HepG2 (cell line): ENCODE measurements around the gene RPL26.

Experiments
- POLR2A ChIP-seq, 2 experiments: IDR thresholded peaks; 2 replicates each; pipeline ENCODE4 v1.6.1; 2011; ENCODE audit warnings: low read depth in 2 of 2, low read length in 2 of 2, mild to moderate bottlenecking in 1 of 2, moderate library complexity in 1 of 2; ENCODE audit not compliant: insufficient read depth in 1 of 2
- SIN3A ChIP-seq: IDR thresholded peaks from 2 replicates; pipeline ENCODE4 v1.6.1; 2011; ENCODE audit warnings: low read depth, mild to moderate bottlenecking, control low read depth, low read length, borderline replicate concordance
- SUZ12 ChIP-seq: fragments of 150-350 bp; IDR thresholded peaks from 2 replicates; pipeline ENCODE4 v1.6.1; 2014; ENCODE audit warnings: low read depth, low read length
- ZNF510 ChIP-seq: sonication (generic); formaldehyde crosslinking; IDR thresholded peaks from 2 replicates; pipeline ENCODE4 v1.4.0; 2020; ENCODE audit warnings: low read depth, mild to moderate bottlenecking, missing genetic modification reagents
- ZNF749 ChIP-seq: sonication (generic); formaldehyde crosslinking; IDR thresholded peaks from 2 replicates; pipeline ENCODE4 v1.8.0; 2022; ENCODE audit warnings: mild to moderate bottlenecking, missing genetic modification reagents, moderate library complexity, borderline replicate concordance
- ZNF761 ChIP-seq: sonication (generic); formaldehyde crosslinking; conservative IDR thresholded peaks from 2 replicates; pipeline ENCODE4 v1.4.0; 2020; ENCODE audit warnings: mild to moderate bottlenecking, missing genetic modification reagents

DNA sequence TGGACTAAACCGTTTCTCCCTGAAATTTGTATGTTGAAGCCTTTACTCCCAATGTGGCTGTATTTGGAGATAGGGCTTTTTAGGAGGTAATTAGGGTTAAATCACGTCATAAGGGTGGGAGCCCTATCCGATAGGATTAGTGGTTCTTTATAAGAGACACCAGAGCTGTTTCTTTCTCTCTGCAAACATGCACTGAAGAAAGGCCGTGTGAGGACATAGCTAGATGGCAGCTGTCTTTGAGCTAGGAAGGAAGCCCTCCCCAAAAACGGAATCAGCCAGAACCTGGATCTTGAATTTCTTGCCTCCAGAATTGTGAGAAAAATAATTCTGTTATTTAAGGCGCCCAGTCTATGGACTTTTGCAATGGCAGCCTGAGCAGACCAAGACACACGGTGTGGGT, 29.3 kb downstream of the RPL26 start:
- no peak for TF ChIP-seq SIN3A
- no peak for TF ChIP-seq POLR2A (IDR thresholded peaks at IDR 0.05; ENCODE audit: insufficient read depth in 1 of 2, low read depth in 2 of 2, low read length in 2 of 2)
- no peak for TF ChIP-seq ZNF761 (CRISPR knock-in tag)
- TF ChIP-seq SUZ12 = no peak
- TF ChIP-seq ZNF510 = no peak
- TF ChIP-seq ZNF749 (CRISPR knock-in tag) = no peak
